Right lobe of liver (tissue), 6 donors: ENCODE measurements around the gene OBSL1. TPM values are rescaled to one million over a fixed set of nuclear protein-coding genes. Genes with fewer than 3 reads are reported as not detected.

Experiments
- ATAC-seq, 4 donors: fragments of 200-7000 bp; cut with Tn5 transposase; one replicate each; pipeline ENCODE4 v1.9.1; 2020; ENCODE audit warnings: mild to moderate bottlenecking in 4 of 4, moderate library complexity in 4 of 4
- DNase-seq, 3 donors: peaks; one replicate each; pipeline ENCODE4 v3.0.0-alpha.2; 2020
- H3K27ac ChIP-seq, 3 donors: fragments of 200-600 bp; one replicate each; pipeline ENCODE4 v1.8.0; 2022
- H3K27me3 ChIP-seq, 2 donors: fragments of 200-600 bp; one replicate each; pipeline ENCODE4 v1.8.0; 2022
- H3K36me3 ChIP-seq, 4 donors: fragments of 200-600 bp; sonication (generic) in 1 of 4; one replicate each; pipeline versions ENCODE4 v1.5.1 to v1.8.0; 2017 to 2022; ENCODE audit warnings: control low read depth in 1 of 4
- H3K4me1 ChIP-seq, 4 donors: fragments of 200-600 bp; sonication (generic) in 1 of 4; one replicate each; pipeline versions ENCODE4 v1.5.1 to v1.8.0; 2017 to 2022; ENCODE audit warnings: control low read depth in 1 of 4
- H3K4me3 ChIP-seq, 3 donors: fragments of 200-600 bp; one replicate each; pipeline ENCODE4 v1.8.0; 2022
- H3K9me3 ChIP-seq, 4 donors: fragments of 200-600 bp; sonication (generic) in 1 of 4; one replicate each; pipeline versions ENCODE4 v1.5.1 to v1.8.0; 2017 to 2022; ENCODE audit warnings: control low read depth in 1 of 4
- POLR2A ChIP-seq: fragments of 450-650 bp; IDR thresholded peaks from one replicate; pipeline ENCODE4 v1.6.1; 2017; ENCODE audit warnings: antibody characterized with exemption, mild to moderate bottlenecking
- WGBS: methylation state at CpG from one replicate; pipeline ENCODE4 v1.1.6; 2018; ENCODE audit warnings: low coverage, low lambda C conversion rate; ENCODE audit not compliant: insufficient coverage; ENCODE audit errors: missing lambda C conversion rate; 5-methylcytosine and 5-hydroxymethylcytosine counted together
- intact Hi-C, 2 donors: fragments of 100-400 bp; cut with DNase I; formaldehyde crosslinking; loops; one replicate each; pipeline versions ENCODE4 v1.11.2 to v1.14.1; 2022
- total RNA-seq, 6 experiments: library from RNA; depleted of rRNA in 2 of 6; stranded (reverse); fragments of >200 nt in 2 of 6; fragmentation: NEBNext Ultra II Directional in 3 of 6; extraction: Animal tissue kit (Norgen Biotek cat#: 25700) in 3 of 6; gene quantifications; one replicate each; pipeline versions ENCODE4 v1.1.0 to v1.2.4, GENCODE V29; 2016 to 2023
- TF ChIP-seq, protein P1 (sequence below), 4 donors: fragments of 200-600 bp in 3 of 4; fragments of 450-650 bp in 1 of 4; IDR thresholded peaks; one replicate each; pipeline versions ENCODE4 v1.5.1 to v1.8.0; 2016 to 2022; ENCODE audit warnings: antibody characterized with exemption in 4 of 4, mild to moderate bottlenecking in 2 of 4
- donor health status: DM: no; HTN: yes; CAD: no.
- donor health status: DM: no; HTN: no; CAD: no.
- donor health status: DM: no; HTN: no; CAD: no.
- donor health status: DM: no; HTN: yes; CAD: no.
- donor health status: DM: no; HTN: yes; CAD: no.

OBSL1 gene
- total RNA-seq, 6 experiments from 2014 or later = 27.0 to 42.5 (median 39.4) TPM

DNA sequence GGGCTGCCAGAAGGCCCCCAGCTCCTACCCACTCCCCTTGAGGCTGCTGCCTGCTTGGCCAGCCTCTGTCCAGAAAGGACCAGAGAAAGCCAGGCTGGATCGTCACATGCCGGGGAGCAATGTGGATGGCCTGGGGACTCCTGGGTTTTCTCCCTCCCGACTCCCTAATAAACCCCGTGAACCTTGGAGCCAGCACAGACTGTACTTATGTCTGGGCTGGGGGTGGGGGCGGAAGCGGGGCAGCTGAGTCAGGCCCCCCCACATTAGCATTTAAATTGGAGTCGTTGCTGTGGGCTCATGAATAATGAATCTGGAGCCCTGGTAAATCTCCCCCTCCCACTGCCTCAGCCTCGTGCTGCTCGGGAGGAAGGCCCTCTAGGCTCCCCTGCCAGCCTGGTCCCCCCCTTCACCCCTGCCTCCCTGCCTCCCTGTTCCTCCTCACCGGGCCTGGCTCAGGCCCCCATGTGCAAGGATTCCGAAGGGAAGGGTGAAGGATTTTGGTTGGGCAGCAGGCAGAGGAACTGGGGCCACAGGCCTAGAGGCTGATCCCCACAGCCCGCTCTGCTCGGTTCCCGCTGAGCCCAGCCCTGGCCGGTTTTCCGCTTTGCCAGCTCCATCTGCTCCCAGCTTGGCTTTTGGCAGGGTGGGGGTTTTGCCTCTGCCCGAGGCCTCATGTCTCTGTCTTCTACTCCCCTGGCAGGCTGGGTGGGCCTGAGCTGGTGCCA, 64.4 kb downstream of the OBSL1 start:
- Histone ChIP-seq H3K9me3 (no peaks in the 10 kb centered on the region), H3K4me3 (no peak overlapping the region), H3K27ac (no peak overlapping the region), H3K4me1 (peaks cover 0 to 3% (median 0%) of the 10 kb centered on the region in 4 donors), H3K27me3 (no peaks in the 10 kb centered on the region), H3K36me3 (peaks cover 0 to 9% (median 0%) of the 10 kb centered on the region in 4 donors)
- DNase-seq (no peak), ATAC-seq (no peak)
- intact Hi-C loops = no loop called here
- TF ChIP-seq POLR2A = no peak
- TF ChIP-seq, protein P1, sequence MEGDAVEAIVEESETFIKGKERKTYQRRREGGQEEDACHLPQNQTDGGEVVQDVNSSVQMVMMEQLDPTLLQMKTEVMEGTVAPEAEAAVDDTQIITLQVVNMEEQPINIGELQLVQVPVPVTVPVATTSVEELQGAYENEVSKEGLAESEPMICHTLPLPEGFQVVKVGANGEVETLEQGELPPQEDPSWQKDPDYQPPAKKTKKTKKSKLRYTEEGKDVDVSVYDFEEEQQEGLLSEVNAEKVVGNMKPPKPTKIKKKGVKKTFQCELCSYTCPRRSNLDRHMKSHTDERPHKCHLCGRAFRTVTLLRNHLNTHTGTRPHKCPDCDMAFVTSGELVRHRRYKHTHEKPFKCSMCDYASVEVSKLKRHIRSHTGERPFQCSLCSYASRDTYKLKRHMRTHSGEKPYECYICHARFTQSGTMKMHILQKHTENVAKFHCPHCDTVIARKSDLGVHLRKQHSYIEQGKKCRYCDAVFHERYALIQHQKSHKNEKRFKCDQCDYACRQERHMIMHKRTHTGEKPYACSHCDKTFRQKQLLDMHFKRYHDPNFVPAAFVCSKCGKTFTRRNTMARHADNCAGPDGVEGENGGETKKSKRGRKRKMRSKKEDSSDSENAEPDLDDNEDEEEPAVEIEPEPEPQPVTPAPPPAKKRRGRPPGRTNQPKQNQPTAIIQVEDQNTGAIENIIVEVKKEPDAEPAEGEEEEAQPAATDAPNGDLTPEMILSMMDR (IDR thresholded peaks at IDR 0.05) = no peak
- WGBS = 82% methylated on average over 4 of the region's 17 CpGs

DNA sequence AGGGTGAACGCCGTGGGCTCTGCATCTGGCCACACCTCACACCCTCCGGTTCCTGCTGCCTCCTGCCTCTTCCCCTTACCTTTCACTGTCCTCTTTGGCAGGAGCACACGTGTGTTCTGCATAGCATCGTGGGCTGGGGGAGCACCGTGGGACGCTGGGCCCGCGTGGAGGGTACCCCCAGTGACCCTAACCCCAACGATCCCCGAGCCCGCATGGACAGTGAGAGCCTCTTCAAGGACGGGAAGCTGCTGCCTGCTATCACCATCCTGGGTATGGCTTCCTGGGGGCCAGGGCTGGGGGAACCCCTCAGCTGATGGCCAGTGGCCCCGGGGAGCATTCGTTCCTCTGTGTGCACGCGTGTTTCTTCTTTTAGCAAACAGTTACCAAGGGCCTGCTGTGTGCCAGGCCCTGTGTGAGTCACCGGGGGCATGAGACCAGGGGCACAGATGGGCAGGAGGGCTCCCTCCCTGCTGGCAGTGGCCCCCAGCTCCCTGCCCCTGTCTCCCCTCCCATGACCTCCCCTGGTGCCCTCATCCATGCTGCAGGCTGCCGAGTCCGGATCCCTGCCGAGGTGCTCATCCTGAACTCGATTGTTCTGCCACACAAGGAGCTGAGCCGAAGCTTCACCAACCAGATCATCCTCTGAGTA, 65.1 kb downstream of the OBSL1 start:
- Histone ChIP-seq H3K4me3 (no peak overlapping the region), H3K27me3 (no peaks in the 10 kb centered on the region), H3K27ac (no peak overlapping the region), H3K4me1 (peaks cover 0 to 3% (median 0%) of the 10 kb centered on the region in 4 donors), H3K9me3 (no peaks in the 10 kb centered on the region), H3K36me3 (peaks cover 0 to 9% (median 0%) of the 10 kb centered on the region in 4 donors)
- 95% methylated on average over 3 of the region's 23 CpGs for WGBS
- intact Hi-C loops = no loop called here
- TF ChIP-seq, protein P1 (IDR thresholded peaks at IDR 0.05) = no peak
- no peak for TF ChIP-seq POLR2A
- ATAC-seq = no peak
- DNase-seq = no peak

DNA sequence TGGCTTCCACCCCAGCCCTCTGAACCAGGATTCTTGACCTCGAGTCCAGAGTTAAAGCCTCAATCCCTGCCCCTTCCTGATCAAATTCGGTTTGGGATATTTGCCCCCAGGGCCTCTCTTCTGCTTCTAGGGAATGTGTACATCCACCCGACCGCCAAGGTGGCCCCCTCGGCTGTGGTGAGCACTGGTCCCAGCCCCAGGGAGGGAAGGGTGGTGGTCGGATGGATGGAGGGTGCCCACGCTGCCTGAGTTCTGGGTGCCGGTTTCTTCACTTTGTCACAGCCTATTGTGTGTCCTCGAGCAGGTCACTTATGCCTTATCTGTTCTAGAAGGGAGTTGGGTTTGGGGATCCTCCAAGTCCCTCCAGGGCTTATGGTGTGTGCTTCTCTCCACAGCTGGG, 65.8 kb downstream of the OBSL1 start:
- no peak overlapping the region for H3K27ac ChIP-seq
- H3K36me3 ChIP-seq = peaks cover 0 to 9% (median 0%) of the 10 kb centered on the region in 4 donors
- no peaks in the 10 kb centered on the region for H3K27me3 ChIP-seq
- H3K4me3 ChIP-seq = no peak overlapping the region
- ATAC-seq (no peak), DNase-seq (no peak)
- TF ChIP-seq, protein P1 (IDR thresholded peaks at IDR 0.05) = no peak
- no peak for TF ChIP-seq POLR2A
- H3K4me1 ChIP-seq = peaks cover 0 to 3% (median 0%) of the 10 kb centered on the region in 4 donors
- WGBS = no CpG with 5 or more reads among the region's 9 CpGs
- H3K9me3 ChIP-seq = no peaks in the 10 kb centered on the region
- intact Hi-C loops = no loop called here

DNA sequence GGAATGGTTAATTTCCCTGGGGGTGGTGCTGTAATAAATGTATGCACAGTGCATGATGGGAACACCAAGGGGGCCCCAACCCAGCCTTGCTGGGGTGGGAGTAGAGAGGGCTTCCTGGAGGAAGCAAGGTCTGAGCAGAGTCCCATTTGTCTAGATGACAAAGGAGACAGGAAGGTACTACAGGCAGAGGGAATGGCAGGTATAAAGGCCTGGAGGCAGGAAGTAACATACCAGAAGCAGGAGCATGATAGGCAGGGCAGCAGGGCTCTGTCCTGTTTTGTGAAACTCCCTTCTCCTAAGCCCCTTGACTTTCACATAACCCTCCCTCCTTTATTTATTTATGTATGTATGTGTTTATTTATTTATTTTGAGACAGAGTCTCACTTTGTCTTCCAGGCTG, 68.7 kb downstream of the OBSL1 start:
- Histone ChIP-seq H3K9me3 (no peaks in the 10 kb centered on the region), H3K4me1 (peaks cover 0 to 7% (median 0%) of the 10 kb centered on the region in 4 donors), H3K27me3 (no peaks in the 10 kb centered on the region), H3K36me3 (peaks cover 0 to 9% (median 0%) of the 10 kb centered on the region in 4 donors), H3K27ac (no peak overlapping the region), H3K4me3 (no peak overlapping the region)
- intact Hi-C loops = no loop called here
- no peak for TF ChIP-seq POLR2A
- TF ChIP-seq, protein P1 (IDR thresholded peaks at IDR 0.05) = no peak
- DNase-seq (no peak), ATAC-seq (no peak)
